Chondrocyte (in vitro differentiated cells): ENCODE data around the gene MANBA. TPM values are rescaled to one million over a fixed set of nuclear protein-coding genes. Genes with fewer than 3 reads are reported as not detected.

Experiments used
- DNase-seq: peaks from one replicate; pipeline ENCODE4 v3.0.0; 2021; ENCODE audit warnings: mixed read lengths, low spot score
- H3K27ac Mint-ChIP-seq: one replicate; pipeline ENCODE4 v1.8.0; 2021; ENCODE audit warnings: mild to moderate bottlenecking, moderate library complexity, mixed read lengths; ENCODE audit not compliant: unreplicated experiment
- H3K27me3 Mint-ChIP-seq: 2 replicates; pipeline ENCODE4 v1.8.0; 2021; ENCODE audit warnings: low read depth, mixed read lengths
- H3K36me3 Mint-ChIP-seq: 2 replicates; pipeline ENCODE4 v1.8.0; 2021; ENCODE audit warnings: low read depth, mixed read lengths
- H3K4me1 Mint-ChIP-seq: 2 replicates; pipeline ENCODE4 v1.8.0; 2021; ENCODE audit warnings: low read depth, mild to moderate bottlenecking, mixed read lengths
- H3K4me3 Mint-ChIP-seq: one replicate; pipeline ENCODE4 v1.8.0; 2021; ENCODE audit warnings: mild to moderate bottlenecking, moderate library complexity, mixed read lengths; ENCODE audit not compliant: unreplicated experiment
- H3K9me3 Mint-ChIP-seq: 2 replicates; pipeline ENCODE4 v1.8.0; 2021; ENCODE audit warnings: low read depth, mixed read lengths
- CTCF ChIP-seq: fragments of 200-600 bp; sonication (generic); IDR thresholded peaks from 2 replicates; pipeline ENCODE4 v1.5.0; 2021; ENCODE audit warnings: antibody characterized with exemption, mild to moderate bottlenecking, moderate library complexity
- total RNA-seq: library from RNA; stranded (reverse); gene quantifications from 3 replicates; pipeline ENCODE4 v1.2.1, GENCODE V29; 2021

MANBA gene
- total RNA-seq, 1 donor from 2014 or later, result 36.9 TPM

- Mint-ChIP-seq H3K4me1 (no peaks in the 10 kb centered on the region), H3K27me3 (no peaks in the 10 kb centered on the region), H3K9me3 (no peaks in the 10 kb centered on the region), H3K36me3 (peaks cover 10% of the 10 kb centered on the region), H3K4me3 (no peak overlapping the region), H3K27ac (no peak overlapping the region)
- TF ChIP-seq CTCF, result no peak
- no peak for DNase-seq
Measured at GRCh38 chr4:102694791-102695190, 66.0 kb downstream of the MANBA start.

GRCh38 chr4:102693861-102694260 is 66.9 kb downstream of the MANBA start:
- H3K4me3 Mint-ChIP-seq, result no peak overlapping the region
- H3K4me1 Mint-ChIP-seq, result no peaks in the 10 kb centered on the region
- H3K36me3 Mint-ChIP-seq, result peaks cover 10% of the 10 kb centered on the region
- DNase-seq, result no peak
- no peaks in the 10 kb centered on the region for H3K9me3 Mint-ChIP-seq
- no peaks in the 10 kb centered on the region for H3K27me3 Mint-ChIP-seq
- H3K27ac Mint-ChIP-seq, result no peak overlapping the region
- TF ChIP-seq CTCF, result no peak

GRCh38 chr4:102693262-102693850 is 67.4 kb downstream of the MANBA start:
- Mint-ChIP-seq H3K9me3 (no peaks in the 10 kb centered on the region), H3K27me3 (no peaks in the 10 kb centered on the region), H3K27ac (no peak overlapping the region), H3K4me3 (no peak overlapping the region), H3K4me1 (no peaks in the 10 kb centered on the region), H3K36me3 (peaks cover 10% of the 10 kb centered on the region)
- no peak for TF ChIP-seq CTCF
- DNase-seq, result no peak

GRCh38 chr4:102692474-102692873 is 68.3 kb downstream of the MANBA start:
- no peaks in the 10 kb centered on the region for H3K9me3 Mint-ChIP-seq
- no peak overlapping the region for H3K4me3 Mint-ChIP-seq
- no peak overlapping the region for H3K27ac Mint-ChIP-seq
- no peak for TF ChIP-seq CTCF
- DNase-seq, result no peak
- peaks cover 10% of the 10 kb centered on the region for H3K36me3 Mint-ChIP-seq
- no peaks in the 10 kb centered on the region for H3K4me1 Mint-ChIP-seq
- H3K27me3 Mint-ChIP-seq, result no peaks in the 10 kb centered on the region

- H3K27ac Mint-ChIP-seq, result no peak overlapping the region
- H3K4me3 Mint-ChIP-seq, result no peak overlapping the region
- DNase-seq, result no peak
- no peaks in the 10 kb centered on the region for H3K27me3 Mint-ChIP-seq
- no peaks in the 10 kb centered on the region for H3K9me3 Mint-ChIP-seq
- H3K4me1 Mint-ChIP-seq, result no peaks in the 10 kb centered on the region
- no peak for TF ChIP-seq CTCF
- peaks cover 7% of the 10 kb centered on the region for H3K36me3 Mint-ChIP-seq
Measured at GRCh38 chr4:102687982-102688433, 72.8 kb downstream of the MANBA start.
